Mesenchymal stem cell (in vitro differentiated cells and primary cell): ENCODE measurements around the gene GRM1.

Source experiments
- DNase-seq: peaks from one replicate; pipeline ENCODE4 v3.0.0-alpha.2; 2013
- H2AFZ ChIP-seq: one replicate; pipeline ENCODE4 v1.6.1; 2013; ENCODE audit warnings: low read depth, mild to moderate bottlenecking, control low read depth, inconsistent platforms, low read length, moderate library complexity
- H2AK5ac ChIP-seq: 2 replicates; pipeline ENCODE4 v1.6.1; 2013; ENCODE audit warnings: low read length, moderate library complexity, mild to moderate bottlenecking, inconsistent platforms; ENCODE audit not compliant: severe bottlenecking
- H2BK120ac ChIP-seq: one replicate; pipeline ENCODE4 v1.6.1; 2013; ENCODE audit warnings: low read depth, mild to moderate bottlenecking, inconsistent platforms, low read length, moderate library complexity
- H2BK12ac ChIP-seq, 2 experiments: one replicate each; pipeline ENCODE4 v1.6.1; 2013; ENCODE audit warnings: inconsistent platforms in 2 of 2, low read length in 2 of 2, mild to moderate bottlenecking in 2 of 2, moderate library complexity in 2 of 2, control low read depth in 1 of 2
- H2BK15ac ChIP-seq: one replicate; pipeline ENCODE4 v1.6.1; 2013; ENCODE audit warnings: mild to moderate bottlenecking, low read depth, inconsistent platforms; ENCODE audit not compliant: poor library complexity, severe bottlenecking
- H2BK5ac ChIP-seq: 2 replicates; pipeline ENCODE4 v1.6.1; 2013; ENCODE audit warnings: low read depth, mild to moderate bottlenecking, low read length, control low read depth, inconsistent platforms; ENCODE audit not compliant: poor library complexity, severe bottlenecking
- H3K14ac ChIP-seq, 2 experiments: one replicate each; pipeline ENCODE4 v1.6.1; 2013; ENCODE audit warnings: inconsistent platforms in 2 of 2, low read length in 2 of 2, control low read depth in 1 of 2, mild to moderate bottlenecking in 1 of 2, moderate library complexity in 1 of 2
- H3K18ac ChIP-seq, 2 experiments: one replicate each; pipeline ENCODE4 v1.6.1; 2013; ENCODE audit warnings: inconsistent platforms in 2 of 2, low read length in 2 of 2, control low read depth in 1 of 2, low read depth in 1 of 2, mild to moderate bottlenecking in 1 of 2
- H3K23ac ChIP-seq, 2 experiments: one replicate each; pipeline ENCODE4 v1.6.1; 2013; ENCODE audit warnings: inconsistent platforms in 2 of 2, low read length in 2 of 2, mild to moderate bottlenecking in 2 of 2, moderate library complexity in 2 of 2, control low read depth in 1 of 2
- H3K27ac ChIP-seq: 2 replicates; pipeline ENCODE4 v1.5.1; 2013; ENCODE audit warnings: mild to moderate bottlenecking, moderate library complexity, low read length, control low read depth, inconsistent platforms; ENCODE audit not compliant: poor library complexity, severe bottlenecking
- H3K27me3 ChIP-seq, 2 experiments: 2 replicates each; pipeline versions ENCODE4 v1.6.1 to v1.7.0; 2013; ENCODE audit warnings: low read length in 2 of 2, mild to moderate bottlenecking in 2 of 2, moderate library complexity in 2 of 2, control low read depth in 1 of 2, inconsistent platforms in 1 of 2; ENCODE audit not compliant: control insufficient read depth in 1 of 2, insufficient read depth in 1 of 2
- H3K36me3 ChIP-seq, 2 experiments: 2 replicates each; pipeline versions ENCODE4 v1.6.1 to v1.7.0; 2013; ENCODE audit warnings: low read length in 2 of 2, control low read depth in 1 of 2, inconsistent platforms in 1 of 2, low read depth in 1 of 2, mild to moderate bottlenecking in 1 of 2; ENCODE audit not compliant: insufficient read depth in 2 of 2, control insufficient read depth in 1 of 2
- H3K4ac ChIP-seq, 2 experiments: one replicate each; pipeline ENCODE4 v1.6.1; 2013; ENCODE audit warnings: inconsistent platforms in 2 of 2, low read length in 2 of 2, mild to moderate bottlenecking in 2 of 2, moderate library complexity in 2 of 2, control low read depth in 1 of 2, low read depth in 1 of 2
- H3K4me1 ChIP-seq: 2 replicates; pipeline ENCODE4 v1.6.1; 2013; ENCODE audit warnings: low read depth, low read length, control low read depth; ENCODE audit not compliant: control insufficient read depth, insufficient read depth
- H3K4me2 ChIP-seq: 2 replicates; pipeline ENCODE4 v1.6.1; 2013; ENCODE audit warnings: low read length, mild to moderate bottlenecking, inconsistent platforms; ENCODE audit not compliant: poor library complexity, severe bottlenecking
- H3K4me3 ChIP-seq, 2 experiments: 2 replicates each; pipeline versions ENCODE4 v1.5.1 to v1.7.0; 2013; ENCODE audit warnings: low read length in 2 of 2, mild to moderate bottlenecking in 2 of 2, control low read depth in 1 of 2, low read depth in 1 of 2; ENCODE audit not compliant: insufficient read depth in 1 of 2
- H3K79me1 ChIP-seq: replicated peaks from 2 replicates; pipeline ENCODE4 v1.6.1; 2013; ENCODE audit warnings: mild to moderate bottlenecking, control low read depth, low read length, inconsistent platforms; ENCODE audit not compliant: poor library complexity, severe bottlenecking
- H3K9ac ChIP-seq: 2 replicates; pipeline ENCODE4 v1.7.0; 2013; ENCODE audit warnings: mild to moderate bottlenecking, low read length, moderate library complexity
- H3K9me3 ChIP-seq: 2 replicates; pipeline ENCODE4 v1.7.0; 2013; ENCODE audit warnings: mild to moderate bottlenecking, low read length; ENCODE audit not compliant: control insufficient read depth
- H4K8ac ChIP-seq: one replicate; pipeline ENCODE4 v1.6.1; 2013; ENCODE audit warnings: inconsistent platforms, mild to moderate bottlenecking, low read length, moderate library complexity
- H4K91ac ChIP-seq: one replicate; pipeline ENCODE4 v1.6.1; 2013; ENCODE audit warnings: mild to moderate bottlenecking, low read length, inconsistent platforms
- WGBS: methylation state at CpG from one replicate; pipeline ENCODE4 v1.1.7; 2013; ENCODE audit warnings: mixed read lengths; 5-methylcytosine and 5-hydroxymethylcytosine counted together

Gene GRM1

DNA sequence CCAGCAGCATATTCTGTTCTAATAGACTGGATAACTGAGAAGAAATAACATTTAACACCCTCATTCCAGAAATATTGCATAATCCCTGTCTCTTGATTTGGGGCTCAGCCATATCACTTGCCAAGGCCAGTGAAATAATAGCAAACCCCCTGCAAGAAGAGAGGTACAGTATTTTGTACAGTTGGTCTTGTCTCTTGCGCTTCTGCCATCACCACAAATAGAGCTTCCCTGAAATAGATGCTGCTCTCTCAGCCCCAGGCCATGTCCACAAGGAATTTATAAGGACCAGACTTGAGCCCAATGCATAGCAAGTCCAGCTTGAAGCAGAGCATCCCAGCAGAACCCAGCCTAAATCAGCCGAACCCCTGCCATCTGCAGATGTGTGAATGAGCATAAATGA, 254.0 kb downstream of the GRM1 start:
- 96% methylated on average over 2 of the region's 2 CpGs for WGBS
- Histone ChIP-seq H2BK15ac (no peak overlapping the region), H3K9ac (no peak overlapping the region), H3K18ac (no peak overlapping the region), H3K79me1 (no peaks in the 10 kb centered on the region), H3K23ac (no peak overlapping the region), H3K4me3 (no peak overlapping the region), H3K4me1 (no peaks in the 10 kb centered on the region), H3K27ac (no peak overlapping the region), H3K9me3 (no peaks in the 10 kb centered on the region), H2BK12ac (no peak overlapping the region), H2BK5ac (no peak overlapping the region), H4K91ac (no peak overlapping the region), H2AFZ (no peak overlapping the region), H4K8ac (no peak overlapping the region), H3K4me2 (no peak overlapping the region), H3K4ac (no peak overlapping the region), H3K27me3 (no peaks in the 10 kb centered on the region), H3K36me3 (no peaks in the 10 kb centered on the region), H2BK120ac (no peak overlapping the region), H2AK5ac (no peak overlapping the region), H3K14ac (no peak overlapping the region)
- no peak for DNase-seq

DNA sequence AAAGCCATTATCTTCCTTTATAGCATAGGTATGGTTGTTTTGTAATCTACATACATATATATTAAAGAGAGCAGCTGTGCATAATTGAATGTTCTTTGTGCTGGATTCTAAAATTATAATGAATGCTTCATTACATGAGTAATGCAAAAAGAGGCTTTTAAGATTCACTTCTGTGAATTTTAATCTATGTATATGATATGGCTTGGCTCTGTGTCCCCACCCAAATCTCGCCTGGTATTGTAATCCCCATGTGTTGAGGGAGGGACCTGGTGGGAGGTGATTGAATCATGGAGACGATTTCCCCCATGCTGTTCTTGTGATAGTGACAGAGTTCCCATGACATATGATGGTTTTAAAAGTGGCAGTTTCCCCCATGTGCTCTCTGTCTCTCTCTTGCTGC, 255.4 kb downstream of the GRM1 start:
- H4K8ac ChIP-seq = no peak overlapping the region
- no peaks in the 10 kb centered on the region for H3K36me3 ChIP-seq
- no peaks in the 10 kb centered on the region for H3K27me3 ChIP-seq
- no peaks in the 10 kb centered on the region for H3K4me1 ChIP-seq
- DNase-seq = no peak
- H2BK12ac ChIP-seq = no peak overlapping the region
- H3K18ac ChIP-seq = no peak overlapping the region
- no peak overlapping the region for H3K27ac ChIP-seq
- no peaks in the 10 kb centered on the region for H3K9me3 ChIP-seq
- no peak overlapping the region for H3K9ac ChIP-seq
- H3K23ac ChIP-seq = no peak overlapping the region
- H2AK5ac ChIP-seq = no peak overlapping the region
- no peak overlapping the region for H3K14ac ChIP-seq
- H3K4me3 ChIP-seq = no peak overlapping the region
- 82% methylated on average over 2 of the region's 2 CpGs for WGBS
- H2BK15ac ChIP-seq = no peak overlapping the region
- H2AFZ ChIP-seq = no peak overlapping the region
- H3K79me1 ChIP-seq = no peaks in the 10 kb centered on the region
- no peak overlapping the region for H2BK120ac ChIP-seq
- no peak overlapping the region for H3K4me2 ChIP-seq
- H4K91ac ChIP-seq = no peak overlapping the region
- no peak overlapping the region for H2BK5ac ChIP-seq
- no peak overlapping the region for H3K4ac ChIP-seq

DNA sequence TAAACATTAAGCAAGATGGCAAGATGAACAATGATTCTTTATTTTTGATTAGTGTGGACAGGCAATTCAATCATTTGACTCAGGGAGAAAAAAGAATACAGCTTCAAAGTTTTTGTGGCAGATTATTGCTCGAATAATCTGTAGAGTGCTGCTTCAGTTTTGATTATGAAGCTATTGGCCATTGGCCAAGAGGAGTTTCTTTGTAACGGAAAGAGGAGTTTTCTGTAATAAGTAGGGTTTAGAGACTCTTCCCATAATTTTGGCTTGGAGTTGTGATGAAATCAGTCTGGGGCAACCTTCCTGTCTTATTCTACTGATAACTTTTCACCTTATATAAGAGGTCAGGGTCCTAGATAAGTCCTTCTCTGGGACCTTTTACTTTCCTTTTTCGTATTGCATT, 258.1 kb downstream of the GRM1 start:
- H3K27me3 ChIP-seq = no peaks in the 10 kb centered on the region
- DNase-seq = no peak
- H2BK5ac ChIP-seq = no peak overlapping the region
- no peaks in the 10 kb centered on the region for H3K36me3 ChIP-seq
- no peak overlapping the region for H3K4ac ChIP-seq
- no peak overlapping the region for H2BK120ac ChIP-seq
- no peaks in the 10 kb centered on the region for H3K9me3 ChIP-seq
- no peak overlapping the region for H4K91ac ChIP-seq
- 100% methylated on average over 2 of the region's 3 CpGs for WGBS
- no peak overlapping the region for H2AFZ ChIP-seq
- no peak overlapping the region for H3K18ac ChIP-seq
- no peak overlapping the region for H2BK15ac ChIP-seq
- H3K23ac ChIP-seq = no peak overlapping the region
- H3K4me2 ChIP-seq = no peak overlapping the region
- H3K79me1 ChIP-seq = no peaks in the 10 kb centered on the region
- no peak overlapping the region for H3K14ac ChIP-seq
- H3K4me3 ChIP-seq = no peak overlapping the region
- no peak overlapping the region for H3K27ac ChIP-seq
- no peaks in the 10 kb centered on the region for H3K4me1 ChIP-seq
- H2BK12ac ChIP-seq = no peak overlapping the region
- H3K9ac ChIP-seq = peak overlapping the region; percentile 13
- H2AK5ac ChIP-seq = no peak overlapping the region
- H4K8ac ChIP-seq = no peak overlapping the region

DNA sequence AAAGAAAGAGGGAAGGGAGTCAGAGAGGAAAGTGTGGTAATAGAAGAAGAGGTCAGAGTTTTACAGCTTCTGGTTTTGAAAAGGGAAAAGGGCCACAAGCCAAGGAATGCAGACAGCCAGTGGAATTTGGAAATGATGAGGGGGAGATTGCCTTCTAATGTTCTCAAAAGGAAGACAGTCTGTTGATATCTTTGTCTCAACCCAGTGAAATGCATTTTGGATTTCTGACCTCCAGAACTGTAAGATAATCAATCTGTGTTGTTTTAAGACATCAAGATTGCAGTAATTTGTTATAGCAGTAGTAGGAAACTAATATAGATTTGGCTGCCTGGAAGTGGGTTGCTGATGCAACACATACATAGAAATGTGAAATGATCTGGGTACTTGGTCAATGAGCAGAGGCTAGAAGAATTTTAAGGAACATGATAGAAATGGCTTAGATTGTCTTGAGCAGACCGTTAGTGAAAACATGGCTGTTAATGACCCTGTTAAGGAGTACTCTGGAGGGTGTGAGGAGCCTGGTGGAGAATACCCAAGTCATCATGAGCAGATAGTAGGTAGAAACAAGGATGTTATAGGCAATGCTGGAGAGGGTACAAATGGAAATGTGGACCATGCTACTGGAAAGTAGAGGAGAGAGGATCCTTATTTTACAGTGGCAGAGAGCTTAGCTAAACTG, 259.0 kb downstream of the GRM1 start:
- Histone ChIP-seq H2BK15ac (no peak overlapping the region), H4K91ac (no peak overlapping the region), H3K27me3 (no peaks in the 10 kb centered on the region), H2BK12ac (peak overlapping the region; percentile 54 to 77), H3K9ac (no peak overlapping the region), H3K9me3 (no peaks in the 10 kb centered on the region), H3K14ac (no peak overlapping the region), H3K4me2 (no peak overlapping the region), H2AK5ac (no peak overlapping the region), H3K4me1 (no peaks in the 10 kb centered on the region), H3K4ac (no peak overlapping the region), H3K27ac (no peak overlapping the region), H2AFZ (no peak overlapping the region), H3K23ac (no peak overlapping the region), H2BK5ac (no peak overlapping the region), H3K18ac (no peak overlapping the region), H3K36me3 (no peaks in the 10 kb centered on the region), H4K8ac (no peak overlapping the region), H3K79me1 (no peaks in the 10 kb centered on the region), H2BK120ac (peak overlapping the region; percentile 34), H3K4me3 (no peak overlapping the region)
- 88% methylated on average over 1 of the region's 1 CpG for WGBS
- DNase-seq = peak; percentile 73
